Caco-2 (cell line): Measurements from ENCODE around the gene PTPRN2. TPM values are rescaled to one million over a fixed set of nuclear protein-coding genes. Genes with fewer than 3 reads are reported as not detected.
A peak's percentile ranks its signal among the peaks of the same experiment; 100 is the strongest.

Experiments used
- BruUV-seq: library from RNA; stranded (reverse); fragments of 400-500 nt; replicated peaks from 2 replicates; lab custom pipeline; 2021; lab: Mats Ljungman, UMichigan
- CTCF ChIA-PET: fragments of 300-600 bp; sonication (Branson Sonifier 250); formaldehyde crosslinking; loops from one replicate; lab custom pipeline; 2022; ENCODE audit warnings: antibody characterized with exemption; lab: Charles Lee
- POLR2A ChIA-PET: fragments of 300-600 bp; sonication (Branson Sonifier 250); formaldehyde crosslinking; loops from one replicate; lab custom pipeline; 2022; ENCODE audit warnings: antibody characterized with exemption; lab: Charles Lee
- DNase-seq, 2 experiments: peaks; one replicate each; pipeline versions ENCODE4 v3.0.0 to v3.0.0-alpha.2; 2020 to 2022
- H3K27me3 ChIP-seq: replicated peaks from 2 replicates; pipeline ENCODE4 v1.6.0; 2011; ENCODE audit warnings: low read length; ENCODE audit not compliant: control insufficient read depth, insufficient read depth
- H3K36me3 ChIP-seq: 2 replicates; pipeline ENCODE4 v1.5.1; 2011; ENCODE audit warnings: low read length; ENCODE audit not compliant: control insufficient read depth, insufficient read depth
- H3K4me1 ChIP-seq: fragments of 250-450 bp; sonication (Bioruptor Pico); 2 replicates; pipeline ENCODE4 v1.5.1; 2020; ENCODE audit warnings: mild to moderate bottlenecking
- H3K4me3 ChIP-seq: 2 replicates; pipeline ENCODE4 v1.5.1; 2011; ENCODE audit warnings: low read depth, mild to moderate bottlenecking, control low read depth, low read length
- H3K9me3 ChIP-seq: fragments of 250-450 bp; sonication (Bioruptor Pico); 2 replicates; pipeline ENCODE4 v1.5.1; 2020; ENCODE audit warnings: mild to moderate bottlenecking, moderate library complexity
- H3K27ac Mint-ChIP-seq: one replicate; pipeline ENCODE4 v1.8.0; 2022; ENCODE audit warnings: mixed read lengths; ENCODE audit not compliant: unreplicated experiment
- H3K27me3 Mint-ChIP-seq: one replicate; pipeline ENCODE4 v1.8.0; 2022; ENCODE audit warnings: mixed read lengths; ENCODE audit not compliant: insufficient read depth, unreplicated experiment
- H3K36me3 Mint-ChIP-seq: one replicate; pipeline ENCODE4 v1.8.0; 2022; ENCODE audit warnings: mild to moderate bottlenecking, mixed read lengths; ENCODE audit not compliant: insufficient read depth, unreplicated experiment
- H3K4me1 Mint-ChIP-seq: one replicate; pipeline ENCODE4 v1.8.0; 2022; ENCODE audit warnings: low read depth, mixed read lengths; ENCODE audit not compliant: unreplicated experiment
- H3K4me3 Mint-ChIP-seq: one replicate; pipeline ENCODE4 v1.8.0; 2022; ENCODE audit warnings: mild to moderate bottlenecking, moderate library complexity, mixed read lengths; ENCODE audit not compliant: unreplicated experiment
- H3K9me3 Mint-ChIP-seq: one replicate; pipeline ENCODE4 v1.8.0; 2022; ENCODE audit warnings: mixed read lengths; ENCODE audit not compliant: unreplicated experiment
- intact Hi-C: fragments of 100-400 bp; cut with micrococcal nuclease; formaldehyde crosslinking; loops from one replicate; pipeline ENCODE4 v1.10.0; 2022; ENCODE audit not compliant: unreplicated experiment
- total RNA-seq: library from RNA; stranded (reverse); gene quantifications from 2 replicates; pipeline ENCODE4 v1.2.3, GENCODE V29; 2022
- TF ChIP-seq, protein P1 (sequence below), 2 experiments: fragments of 200-600 bp in 1 of 2; IDR thresholded peaks; 1 replicate in 1 of 2; 2 replicates in 1 of 2; pipeline versions ENCODE4 v1.5.1 to v1.8.0; 2011 to 2022; ENCODE audit warnings: antibody characterized with exemption in 1 of 2, control low read depth in 1 of 2, inconsistent platforms in 1 of 2, low read depth in 1 of 2, low read length in 1 of 2, mild to moderate bottlenecking in 1 of 2, moderate library complexity in 1 of 2; ENCODE audit not compliant: insufficient read depth in 1 of 2, severe bottlenecking in 1 of 2, unreplicated experiment in 1 of 2

PTPRN2 gene
- total RNA-seq, 1 experiment from 2014 or later, result 1.4 TPM

DNA sequence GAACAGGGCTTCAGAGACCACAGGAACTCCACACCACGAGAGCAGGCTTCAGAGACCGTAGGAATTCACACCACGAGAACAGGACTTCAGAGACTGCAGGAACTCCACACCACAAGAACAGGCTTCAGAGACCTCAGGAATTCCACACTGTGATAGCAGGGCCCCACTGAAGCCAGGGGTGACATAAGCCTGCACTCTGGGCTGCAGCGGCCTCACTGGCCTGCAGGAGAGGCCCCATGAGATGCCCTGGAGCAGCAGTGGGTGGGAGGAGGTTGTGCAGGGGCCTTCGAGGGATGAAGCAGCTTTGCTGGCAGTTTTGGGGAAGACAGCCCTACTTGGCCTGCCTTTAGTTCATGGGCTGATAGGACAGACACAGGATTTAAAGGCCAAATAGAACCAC lies 614.7 kb downstream of the PTPRN2 start:
- no peaks in the 10 kb centered on the region for H3K4me1 Mint-ChIP-seq
- no peaks in the 10 kb centered on the region; the same call in 1 of the 2 replicates for H3K9me3 ChIP-seq

DNA sequence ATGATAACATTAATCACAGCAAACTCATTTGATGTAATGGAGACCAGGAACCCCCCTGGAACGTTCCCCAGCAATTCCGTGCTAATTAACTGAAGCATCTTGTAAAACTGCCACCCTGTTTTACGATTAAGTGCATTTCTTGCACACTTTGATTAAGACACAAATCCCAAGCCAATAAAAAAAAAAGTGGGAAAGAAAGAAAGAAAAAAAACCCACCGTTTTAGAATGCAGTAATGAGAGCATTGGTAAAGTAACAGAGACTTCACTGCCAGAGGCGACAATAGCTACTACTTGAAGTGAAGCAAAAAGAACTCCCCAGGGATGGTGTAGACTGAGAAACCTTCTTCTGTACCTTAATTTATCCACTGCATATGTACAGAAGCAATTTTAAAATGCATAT lies 616.1 kb downstream of the PTPRN2 start:
- intact Hi-C loops, result no loop called here
- H3K9me3 ChIP-seq, result no peaks in the 10 kb centered on the region; the same call in 1 of the 2 replicates
- BruUV-seq, result no TSS peak
- ChIA-PET POLR2A (no interaction called here), CTCF (no interaction called here)
- H3K27me3 ChIP-seq, result no peaks in the 10 kb centered on the region
- H3K27ac Mint-ChIP-seq, result no peak overlapping the region
- H3K4me3 Mint-ChIP-seq, result no peak overlapping the region
- no peaks in the 10 kb centered on the region for H3K27me3 Mint-ChIP-seq
- H3K36me3 Mint-ChIP-seq, result no peaks in the 10 kb centered on the region
- TF ChIP-seq, protein P1, sequence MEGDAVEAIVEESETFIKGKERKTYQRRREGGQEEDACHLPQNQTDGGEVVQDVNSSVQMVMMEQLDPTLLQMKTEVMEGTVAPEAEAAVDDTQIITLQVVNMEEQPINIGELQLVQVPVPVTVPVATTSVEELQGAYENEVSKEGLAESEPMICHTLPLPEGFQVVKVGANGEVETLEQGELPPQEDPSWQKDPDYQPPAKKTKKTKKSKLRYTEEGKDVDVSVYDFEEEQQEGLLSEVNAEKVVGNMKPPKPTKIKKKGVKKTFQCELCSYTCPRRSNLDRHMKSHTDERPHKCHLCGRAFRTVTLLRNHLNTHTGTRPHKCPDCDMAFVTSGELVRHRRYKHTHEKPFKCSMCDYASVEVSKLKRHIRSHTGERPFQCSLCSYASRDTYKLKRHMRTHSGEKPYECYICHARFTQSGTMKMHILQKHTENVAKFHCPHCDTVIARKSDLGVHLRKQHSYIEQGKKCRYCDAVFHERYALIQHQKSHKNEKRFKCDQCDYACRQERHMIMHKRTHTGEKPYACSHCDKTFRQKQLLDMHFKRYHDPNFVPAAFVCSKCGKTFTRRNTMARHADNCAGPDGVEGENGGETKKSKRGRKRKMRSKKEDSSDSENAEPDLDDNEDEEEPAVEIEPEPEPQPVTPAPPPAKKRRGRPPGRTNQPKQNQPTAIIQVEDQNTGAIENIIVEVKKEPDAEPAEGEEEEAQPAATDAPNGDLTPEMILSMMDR (IDR thresholded peaks at IDR 0.05; ENCODE audit: insufficient read depth in 1 of 2, low read depth in 1 of 2, low read length in 1 of 2, severe bottlenecking in 1 of 2, unreplicated experiment in 1 of 2), result no peak
- no peaks in the 10 kb centered on the region for H3K4me1 ChIP-seq
- H3K9me3 Mint-ChIP-seq, result no peaks in the 10 kb centered on the region
- H3K36me3 ChIP-seq, result no peaks in the 10 kb centered on the region
- H3K4me3 ChIP-seq, result no peak overlapping the region
- no peaks in the 10 kb centered on the region for H3K4me1 Mint-ChIP-seq
- no peak for DNase-seq

More for the DNA sequence above, 614.7 kb downstream of the PTPRN2 start:
- Mint-ChIP-seq H3K9me3 (no peaks in the 10 kb centered on the region), H3K4me3 (no peak overlapping the region), H3K27ac (no peak overlapping the region), H3K27me3 (no peaks in the 10 kb centered on the region), H3K36me3 (no peaks in the 10 kb centered on the region)
- no peaks in the 10 kb centered on the region for H3K27me3 ChIP-seq
- no peak overlapping the region for H3K4me3 ChIP-seq
- intact Hi-C loops, result no loop called here
- ChIA-PET POLR2A (no interaction called here), CTCF (no interaction called here)
- peak in 1 of 2 experiments; percentile 12 for DNase-seq
- BruUV-seq, result no TSS peak
- H3K36me3 ChIP-seq, result no peaks in the 10 kb centered on the region
- TF ChIP-seq, protein P1 (IDR thresholded peaks at IDR 0.05; ENCODE audit: insufficient read depth in 1 of 2, low read depth in 1 of 2, low read length in 1 of 2, severe bottlenecking in 1 of 2, unreplicated experiment in 1 of 2), result no peak
- no peaks in the 10 kb centered on the region for H3K4me1 ChIP-seq

DNA sequence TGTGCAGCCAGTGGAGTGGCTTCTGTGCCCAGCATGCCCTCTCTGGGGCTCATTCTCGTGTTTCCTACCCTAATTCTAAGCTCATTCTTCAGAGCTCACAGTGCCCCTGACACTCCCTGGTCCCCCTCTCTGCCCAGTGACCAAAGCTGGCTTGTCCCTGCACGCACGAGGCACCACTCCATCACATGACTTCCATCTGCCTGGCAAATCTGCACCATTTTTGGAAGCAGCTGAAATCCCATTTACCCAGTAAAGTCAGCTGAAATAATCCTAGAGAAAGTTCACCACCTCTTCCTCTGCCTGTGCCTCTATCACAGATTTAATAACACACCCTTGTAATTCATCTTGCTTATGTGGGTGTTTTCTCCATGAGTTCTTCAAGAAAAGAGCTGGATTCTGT lies 616.9 kb downstream of the PTPRN2 start:
- no peak overlapping the region for H3K27ac Mint-ChIP-seq
- no peaks in the 10 kb centered on the region for H3K36me3 ChIP-seq
- no peaks in the 10 kb centered on the region for H3K9me3 Mint-ChIP-seq
- intact Hi-C loops, result no loop called here
- POLR2A ChIA-PET, result no interaction called here
- H3K27me3 Mint-ChIP-seq, result no peaks in the 10 kb centered on the region
- BruUV-seq, result no TSS peak
- H3K4me3 ChIP-seq, result no peak overlapping the region
- H3K4me1 ChIP-seq, result no peaks in the 10 kb centered on the region
- H3K36me3 Mint-ChIP-seq, result no peaks in the 10 kb centered on the region
- CTCF ChIA-PET, result no interaction called here
- no peaks in the 10 kb centered on the region for H3K27me3 ChIP-seq
- H3K4me3 Mint-ChIP-seq, result no peak overlapping the region
- no peaks in the 10 kb centered on the region; the same call in 1 of the 2 replicates for H3K9me3 ChIP-seq
- DNase-seq, result no peak
- TF ChIP-seq, protein P1 (IDR thresholded peaks at IDR 0.05; ENCODE audit: insufficient read depth in 1 of 2, low read depth in 1 of 2, low read length in 1 of 2, severe bottlenecking in 1 of 2, unreplicated experiment in 1 of 2), result no peak
- H3K4me1 Mint-ChIP-seq, result no peaks in the 10 kb centered on the region
